Lower lobe of right lung (tissue), 2 donors: ENCODE results near the gene TJAP1. TPM values are rescaled to one million over a fixed set of nuclear protein-coding genes. Genes with fewer than 3 reads are reported as not detected.
A peak's percentile ranks its signal among the peaks of the same experiment; 100 is the strongest.

ENCODE experiments used
- ATAC-seq, 2 donors: fragments of 200-7000 bp; cut with Tn5 transposase; one replicate each; pipeline ENCODE4 v1.9.1; 2020 to 2022; ENCODE audit warnings: mild to moderate bottlenecking in 2 of 2, moderate library complexity in 2 of 2
- DNase-seq: peaks from one replicate; pipeline ENCODE4 v3.0.0-alpha.2; 2020
- H3K27ac ChIP-seq: fragments of 200-600 bp; one replicate; pipeline ENCODE4 v1.8.0; 2022
- H3K27me3 ChIP-seq: fragments of 200-600 bp; one replicate; pipeline ENCODE4 v1.8.0; 2022; ENCODE audit warnings: low read depth
- H3K36me3 ChIP-seq: fragments of 200-600 bp; one replicate; pipeline ENCODE4 v1.8.0; 2022; ENCODE audit warnings: mild to moderate bottlenecking
- H3K4me1 ChIP-seq: fragments of 200-600 bp; one replicate; pipeline ENCODE4 v1.8.0; 2022
- H3K4me3 ChIP-seq: fragments of 200-600 bp; one replicate; pipeline ENCODE4 v1.8.0; 2022; ENCODE audit warnings: mild to moderate bottlenecking
- H3K9me3 ChIP-seq: fragments of 200-600 bp; one replicate; pipeline ENCODE4 v1.8.0; 2022
- intact Hi-C: fragments of 100-400 bp; cut with DNase I; formaldehyde crosslinking; loops from one replicate; pipeline ENCODE4 v1.11.0; 2022
- total RNA-seq: library from RNA; stranded (reverse); fragmentation: NEBNext Ultra II Directional; extraction: Animal tissue kit (Norgen Biotek cat#: 25700); gene quantifications from one replicate; pipeline ENCODE4 v1.2.1, GENCODE V29; 2021
- TF ChIP-seq, protein P1 (sequence below): fragments of 200-600 bp; IDR thresholded peaks from one replicate; pipeline ENCODE4 v1.8.0; 2022; ENCODE audit warnings: antibody characterized with exemption, mild to moderate bottlenecking
- donor health status: DM: no; HTN: yes; CAD: no; lungs with severe emphysema.

TJAP1 gene
- total RNA-seq, 1 donor from 2014 or later, result 34.3 TPM

DNA sequence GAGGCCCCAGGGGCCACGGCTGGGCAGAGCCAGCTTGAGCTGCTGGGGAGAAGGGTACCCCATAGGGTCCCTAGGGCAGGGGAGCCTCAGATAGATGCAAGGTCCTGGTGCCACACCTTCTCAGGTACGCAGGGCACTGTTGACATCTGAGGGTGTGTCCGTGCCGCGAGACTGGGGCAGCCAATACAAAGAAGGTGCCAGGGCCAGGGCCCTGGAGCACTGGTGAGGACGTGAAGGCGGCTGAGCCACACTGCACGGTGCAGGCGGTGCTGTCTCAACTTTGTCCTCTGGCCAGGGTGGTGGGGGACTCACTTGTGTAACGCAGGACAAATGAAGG lies 33.4 kb downstream of the TJAP1 start:
- no peak for DNase-seq
- intact Hi-C loops, result no loop called here
- peak; percentile 6 to 18 for ATAC-seq
- Histone ChIP-seq H3K27ac (peak overlapping the region; percentile 56), H3K9me3 (no peaks in the 10 kb centered on the region), H3K4me1 (peaks cover 42% of the 10 kb centered on the region), H3K4me3 (peak overlapping the region; percentile 83), H3K36me3 (peaks cover 52% of the 10 kb centered on the region), H3K27me3 (peaks cover 17% of the 10 kb centered on the region)
- TF ChIP-seq, protein P1, sequence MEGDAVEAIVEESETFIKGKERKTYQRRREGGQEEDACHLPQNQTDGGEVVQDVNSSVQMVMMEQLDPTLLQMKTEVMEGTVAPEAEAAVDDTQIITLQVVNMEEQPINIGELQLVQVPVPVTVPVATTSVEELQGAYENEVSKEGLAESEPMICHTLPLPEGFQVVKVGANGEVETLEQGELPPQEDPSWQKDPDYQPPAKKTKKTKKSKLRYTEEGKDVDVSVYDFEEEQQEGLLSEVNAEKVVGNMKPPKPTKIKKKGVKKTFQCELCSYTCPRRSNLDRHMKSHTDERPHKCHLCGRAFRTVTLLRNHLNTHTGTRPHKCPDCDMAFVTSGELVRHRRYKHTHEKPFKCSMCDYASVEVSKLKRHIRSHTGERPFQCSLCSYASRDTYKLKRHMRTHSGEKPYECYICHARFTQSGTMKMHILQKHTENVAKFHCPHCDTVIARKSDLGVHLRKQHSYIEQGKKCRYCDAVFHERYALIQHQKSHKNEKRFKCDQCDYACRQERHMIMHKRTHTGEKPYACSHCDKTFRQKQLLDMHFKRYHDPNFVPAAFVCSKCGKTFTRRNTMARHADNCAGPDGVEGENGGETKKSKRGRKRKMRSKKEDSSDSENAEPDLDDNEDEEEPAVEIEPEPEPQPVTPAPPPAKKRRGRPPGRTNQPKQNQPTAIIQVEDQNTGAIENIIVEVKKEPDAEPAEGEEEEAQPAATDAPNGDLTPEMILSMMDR, result no peak

DNA sequence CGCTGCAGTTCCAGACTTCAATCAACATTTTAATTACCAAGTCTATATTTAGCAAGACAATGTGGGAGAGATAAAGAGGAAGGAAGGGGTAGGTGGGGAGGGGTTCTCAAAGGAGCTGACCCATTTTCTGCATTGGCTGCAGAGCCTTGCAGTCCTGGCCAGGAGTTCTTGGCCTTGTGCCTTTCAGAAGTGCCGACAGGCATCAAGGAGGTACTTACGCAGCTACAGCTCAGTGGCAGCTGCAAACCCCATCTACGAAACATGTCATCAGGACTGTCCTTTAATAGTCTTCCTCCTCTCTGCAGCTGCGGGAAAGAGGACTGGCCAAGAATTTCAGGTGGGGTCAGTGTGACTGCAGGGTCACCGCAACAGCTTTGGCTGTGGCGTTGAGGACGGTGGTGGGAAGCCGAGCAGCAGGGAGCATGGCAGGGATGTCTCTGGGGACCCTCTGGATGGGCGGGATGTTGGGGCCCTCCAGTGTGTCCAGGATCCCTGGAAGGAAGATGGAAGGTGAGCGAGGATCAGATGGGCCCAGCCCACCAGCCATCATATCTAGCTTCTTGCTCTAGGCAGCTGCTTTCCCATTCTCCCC lies 34.5 kb downstream of the TJAP1 start:
- TF ChIP-seq, protein P1, result no peak
- Histone ChIP-seq H3K27me3 (peaks cover 17% of the 10 kb centered on the region), H3K9me3 (no peaks in the 10 kb centered on the region), H3K4me1 (peaks cover 45% of the 10 kb centered on the region), H3K4me3 (no peak overlapping the region), H3K27ac (no peak overlapping the region), H3K36me3 (peaks cover 52% of the 10 kb centered on the region)
- intact Hi-C loops, result no loop called here
- no peak for ATAC-seq
- DNase-seq, result no peak

DNA sequence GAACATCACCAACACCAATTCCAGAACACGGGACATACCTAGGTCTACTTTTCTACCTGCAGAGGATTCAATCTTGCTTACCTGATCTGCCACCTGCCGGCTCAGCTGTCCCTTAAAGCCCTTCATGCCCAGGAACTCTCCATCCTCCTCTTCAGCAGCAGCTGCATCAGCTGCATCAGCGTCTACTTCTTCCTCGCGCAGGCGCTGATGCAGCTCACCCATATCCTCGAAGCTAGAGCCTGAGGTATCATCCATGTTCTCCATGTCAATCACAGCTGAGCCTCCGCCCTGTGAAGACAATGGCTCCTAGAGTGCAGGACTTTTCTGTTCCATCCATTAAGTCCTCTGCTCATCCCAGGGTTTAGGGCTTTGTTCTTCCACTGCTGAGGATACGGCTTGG lies 38.4 kb downstream of the TJAP1 start:
- intact Hi-C loops, result no loop called here
- Histone ChIP-seq H3K36me3 (peaks cover 70% of the 10 kb centered on the region), H3K4me1 (peaks cover 46% of the 10 kb centered on the region), H3K27ac (peak overlapping the region; percentile 91), H3K4me3 (peak overlapping the region; percentile 97), H3K9me3 (no peaks in the 10 kb centered on the region), H3K27me3 (no peaks in the 10 kb centered on the region)
- TF ChIP-seq, protein P1, result no peak
- ATAC-seq (no peak), DNase-seq (no peak)

DNA sequence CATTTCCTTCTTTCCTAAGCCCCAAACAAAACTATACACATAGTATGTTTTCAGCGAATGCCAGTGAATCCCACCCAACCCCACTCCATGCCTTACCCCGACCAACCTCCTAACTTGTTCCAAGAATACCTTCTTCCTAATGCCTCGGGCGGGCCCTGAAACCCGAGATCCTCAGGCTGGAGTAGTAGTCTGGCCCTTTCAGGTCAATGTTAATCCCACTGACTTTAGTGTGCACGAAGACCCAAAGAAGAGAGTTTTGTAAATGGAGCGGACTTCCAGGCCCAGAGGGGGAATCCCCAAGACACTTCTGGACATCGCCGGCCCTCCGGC lies 39.0 kb downstream of the TJAP1 start:
- H3K27me3 ChIP-seq, result no peaks in the 10 kb centered on the region
- H3K4me3 ChIP-seq, result peak overlapping the region; percentile 97
- TF ChIP-seq, protein P1, result no peak
- DNase-seq, result no peak
- peak overlapping the region; percentile 91 for H3K27ac ChIP-seq
- peaks cover 70% of the 10 kb centered on the region for H3K36me3 ChIP-seq
- intact Hi-C loops, result no loop called here
- no peak for ATAC-seq
- H3K4me1 ChIP-seq, result peaks cover 45% of the 10 kb centered on the region
- no peaks in the 10 kb centered on the region for H3K9me3 ChIP-seq

DNA sequence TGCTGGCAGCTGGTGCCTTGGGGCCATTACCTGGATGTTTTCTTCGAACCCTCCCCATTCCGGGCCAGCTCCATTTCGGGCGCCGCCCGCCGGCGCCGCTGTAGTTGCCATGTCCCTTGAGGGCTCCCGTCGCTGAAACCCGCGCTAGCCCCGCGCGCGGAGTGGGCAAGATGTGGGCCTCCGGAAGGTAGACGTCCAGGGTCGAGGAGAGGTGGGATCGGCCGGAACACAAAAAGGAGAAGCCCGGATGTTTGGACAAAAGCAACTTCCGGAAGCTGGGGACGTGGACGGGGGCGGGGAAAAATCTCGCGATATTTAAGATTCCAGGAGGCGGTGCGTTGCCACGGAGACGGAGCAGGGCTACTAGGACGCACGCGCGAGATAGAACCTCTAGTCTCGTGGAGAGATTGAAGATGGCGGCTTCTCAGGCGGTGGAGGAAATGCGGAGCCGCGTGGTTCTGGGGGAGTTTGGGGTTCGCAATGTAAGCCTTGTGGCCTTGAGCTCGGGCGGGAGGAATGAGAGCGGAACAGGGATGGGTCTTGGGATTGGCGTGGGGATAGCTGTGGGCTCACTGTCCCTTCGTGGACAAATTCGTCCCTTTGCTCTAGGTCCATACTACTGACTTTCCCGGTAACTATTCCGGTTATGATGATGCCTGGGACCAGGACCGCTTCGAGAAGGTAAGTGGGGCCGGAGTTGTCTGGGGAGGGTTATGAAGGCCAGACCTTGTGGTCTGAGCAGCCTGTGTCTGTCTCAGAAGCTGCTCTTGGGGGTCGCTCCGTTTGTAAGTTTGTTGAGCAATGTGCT lies 39.5 kb downstream of the TJAP1 start, which contains the start of the genes POLR1C and YIPF3:
TSS of gene POLR1C (plus strand) at position 393 of the 808 bp plus-strand sequence. CDS start at position 414, 21 bp downstream.
TSS of gene YIPF3 (minus strand) at position 230 of the 808 bp plus-strand sequence. CDS start at position 111, 119 bp downstream.
- intact Hi-C loops, result no loop called here
- Histone ChIP-seq H3K36me3 (peaks cover 70% of the 10 kb centered on the region), H3K27ac (peak within 1 kb of the TSS; percentile 91), H3K4me1 (peaks cover 45% of the 10 kb centered on the region), H3K9me3 (no peaks in the 10 kb centered on the region), H3K27me3 (no peaks in the 10 kb centered on the region), H3K4me3 (peak within 1 kb of the TSS; percentile 97)
- DNase-seq (peak; percentile 98), ATAC-seq (peak; percentile 96 to 98)
- TF ChIP-seq, protein P1, result no peak
